GM12875 (cell line): ENCODE data around the gene COL13A1.

Source experiments
- H3K4me3 ChIP-seq: one replicate; pipeline ENCODE4 v1.5.1; 2011; ENCODE audit warnings: low read depth, low read length, control low read depth
- CTCF ChIP-seq: IDR thresholded peaks from 2 replicates; pipeline ENCODE4 v1.5.1; 2011; ENCODE audit warnings: low read depth, mild to moderate bottlenecking, control low read depth, inconsistent platforms, low read length, moderate library complexity, borderline replicate concordance; ENCODE audit not compliant: insufficient read depth

COL13A1 gene

GRCh38 chr10:69960606-69960987 lies 158.9 kb downstream of the COL13A1 start:
- H3K4me3 ChIP-seq = no peak overlapping the region
- no peak for TF ChIP-seq CTCF

- no peak overlapping the region for H3K4me3 ChIP-seq
- TF ChIP-seq CTCF = peak; percentile 49; the same call in 1 of the 2 replicates
Observed at GRCh38 chr10:69960988-69961880, 159.5 kb downstream of the COL13A1 start.

- no peak for TF ChIP-seq CTCF
- no peak overlapping the region for H3K4me3 ChIP-seq
Observed at GRCh38 chr10:69961881-69962745, 160.4 kb downstream of the COL13A1 start.

- no peak for TF ChIP-seq CTCF
- H3K4me3 ChIP-seq = no peak overlapping the region
Observed at GRCh38 chr10:69962746-69963135, 161.0 kb downstream of the COL13A1 start.

- TF ChIP-seq CTCF = no peak
- H3K4me3 ChIP-seq = no peak overlapping the region
Observed at GRCh38 chr10:69963178-69963834, 161.6 kb downstream of the COL13A1 start.

- H3K4me3 ChIP-seq = no peak overlapping the region
- no peak for TF ChIP-seq CTCF
Observed at GRCh38 chr10:69963835-69964710, 162.4 kb downstream of the COL13A1 start.
